HepG2 (cell line): Measurements from ENCODE around the gene VGLL4. TPM values are rescaled to one million over a fixed set of nuclear protein-coding genes. Genes with fewer than 3 reads are reported as not detected.

Experiments
- ELF3 ChIP-seq: IDR thresholded peaks from 2 replicates; pipeline ENCODE4 v1.6.1; 2016; ENCODE audit warnings: missing genetic modification reagents, missing compliant biosample characterization
- EP300 ChIP-seq, 3 experiments: sonication (generic) in 1 of 3; formaldehyde crosslinking in 1 of 3; IDR thresholded peaks; 2 replicates each; pipeline versions ENCODE4 v1.5.1 to v1.6.1; 2011 to 2020; ENCODE audit warnings: low read depth in 2 of 3, low read length in 2 of 3, borderline replicate concordance in 1 of 3, improper control_type of control experiment in 1 of 3, mild to moderate bottlenecking in 1 of 3, missing genetic modification reagents in 1 of 3, moderate library complexity in 1 of 3
- FOXA1 ChIP-seq, 2 experiments: fragments of 450-650 bp in 1 of 2; sonication (generic) in 1 of 2; formaldehyde crosslinking in 1 of 2; IDR thresholded peaks; 2 replicates each; pipeline versions ENCODE4 v1.4.0 to v1.6.1; 2016 to 2020; ENCODE audit warnings: missing genetic modification reagents in 1 of 2
- IRF9 ChIP-seq: sonication (generic); formaldehyde crosslinking; IDR thresholded peaks from 2 replicates; pipeline ENCODE4 v1.8.0; 2022; ENCODE audit warnings: missing genetic modification reagents, mild to moderate bottlenecking, borderline replicate concordance
- MTF2 ChIP-seq: sonication (generic); formaldehyde crosslinking; IDR thresholded peaks from 2 replicates; pipeline ENCODE4 v1.5.0; 2020; ENCODE audit warnings: missing genetic modification reagents, borderline replicate concordance
- NBN ChIP-seq: fragments of 450-650 bp; conservative IDR thresholded peaks from 2 replicates; pipeline ENCODE4 v1.6.1; 2017
- NCOR1 ChIP-seq: fragments of 200-600 bp; sonication (generic); IDR thresholded peaks from 2 replicates; pipeline ENCODE4 v1.7.0; 2017; ENCODE audit warnings: antibody characterized with exemption, low read length, borderline replicate concordance
- ZBTB43 ChIP-seq: sonication (generic); formaldehyde crosslinking; conservative IDR thresholded peaks from 2 replicates; pipeline ENCODE4 v1.4.0; 2020; ENCODE audit warnings: missing genetic modification reagents
- ZFP36 ChIP-seq: fragments of 150-350 bp; IDR thresholded peaks from 2 replicates; pipeline ENCODE4 v1.6.1; 2018; ENCODE audit warnings: borderline replicate concordance, low read length, low read depth; ENCODE audit not compliant: partially characterized antibody
- ZFX ChIP-seq: sonication (generic); formaldehyde crosslinking; IDR thresholded peaks from 2 replicates; pipeline ENCODE4 v1.4.0; 2020; ENCODE audit warnings: mild to moderate bottlenecking, low read depth, missing genetic modification reagents, moderate library complexity
- ZMAT3 ChIP-seq: sonication (generic); formaldehyde crosslinking; conservative IDR thresholded peaks from 2 replicates; pipeline ENCODE4 v1.7.0; 2021; ENCODE audit warnings: missing genetic modification reagents
- ZNF24 ChIP-seq: fragments of 450-650 bp; IDR thresholded peaks from 2 replicates; pipeline ENCODE4 v1.6.1; 2017; ENCODE audit warnings: antibody characterized with exemption, mild to moderate bottlenecking
- ZNF597 ChIP-seq: sonication (generic); formaldehyde crosslinking; IDR thresholded peaks from 2 replicates; pipeline ENCODE4 v1.5.0; 2020; ENCODE audit warnings: missing genetic modification reagents
- ZNF609 ChIP-seq: sonication (generic); formaldehyde crosslinking; IDR thresholded peaks from 2 replicates; pipeline ENCODE4 v1.4.0; 2020; ENCODE audit warnings: mild to moderate bottlenecking, missing genetic modification reagents, borderline replicate concordance
- ZNF710 ChIP-seq: sonication (generic); formaldehyde crosslinking; IDR thresholded peaks from 2 replicates; pipeline ENCODE4 v1.5.0; 2020; ENCODE audit warnings: mild to moderate bottlenecking, missing genetic modification reagents, borderline replicate concordance
- polyA plus RNA-seq, 8 experiments: library from polyadenylated mRNA; depleted of rRNA in 3 of 8; stranded (reverse) in 7 of 8; unstranded in 1 of 8; fragments of >200 nt; fragmentation: Illumina TruSeq in 4 of 8; extraction: Trizol in 4 of 8; gene quantifications; 2 replicates each; pipeline versions ENCODE4 v1.2.1 to v1.2.3, GENCODE V29; 2011 to 2016; ENCODE audit warnings: low read depth in 4 of 8, missing spikeins in 1 of 8, mixed read lengths in 1 of 8; ENCODE audit not compliant: insufficient read depth in 1 of 8
- total RNA-seq, 5 experiments: library from RNA; depleted of rRNA; stranded (reverse); fragments of >200 nt; fragmentation: Illumina TruSeq; extraction: Trizol; gene quantifications; 2 replicates each; pipeline ENCODE4 v1.2.3, GENCODE V29; 2016; ENCODE audit warnings: low read depth in 1 of 5

VGLL4 gene
- total and polyA plus RNA-seq, 2 of the 13 experiments (the other 11 are each of a cell fraction or from before 2014, with no cell fraction given): 23.2 to 39.0 TPM

GRCh38 chr3:11593318-11594034 lies 50.2 kb downstream of the VGLL4 start (continued):
- 0 out of 2 replicates have a peak, but pooled peaks have one; percentile 33 for TF ChIP-seq IRF9 (CRISPR knock-in tag)
- peak; percentile 97 for TF ChIP-seq ZNF710 (CRISPR knock-in tag)
- TF ChIP-seq ZFX (CRISPR knock-in tag): peak; percentile 31; the same call in 1 of the 2 replicates
- TF ChIP-seq NBN: no peak
- no peak for TF ChIP-seq MTF2 (CRISPR knock-in tag)
- no peak for TF ChIP-seq ZNF597 (CRISPR knock-in tag)
- TF ChIP-seq ELF3: peak; percentile 75
- TF ChIP-seq ZBTB43 (CRISPR knock-in tag): peak; percentile 91
- no peak for TF ChIP-seq ZNF24
- TF ChIP-seq NCOR1: peak; percentile 78; the same call in 1 of the 2 replicates
- no peak for TF ChIP-seq ZFP36
- TF ChIP-seq FOXA1 (IDR thresholded peaks at IDR 0.05): no peak
- TF ChIP-seq FOXA1 (CRISPR knock-in tag; IDR thresholded peaks at IDR 0.05): peak; percentile 67
- no peak for TF ChIP-seq ZMAT3
- TF ChIP-seq ZNF609 (CRISPR knock-in tag): peak; percentile 58; the same call in 1 of the 2 replicates
- peak in 1 of 2 experiments; percentile 51; a peak in 1 of 4 replicates for TF ChIP-seq EP300 (IDR thresholded peaks at IDR 0.05; ENCODE audit: low read depth in 2 of 2, low read length in 2 of 2)
- TF ChIP-seq EP300 (CRISPR knock-in tag; IDR thresholded peaks at IDR 0.05; ENCODE audit: borderline replicate concordance): peak; percentile 80; the same call in 1 of the 2 replicates
